Measurements from ENCODE around the gene MMRN1. TPM values are rescaled to one million over a fixed set of nuclear protein-coding genes. Genes with fewer than 3 reads are reported as not detected.

The MMRN1 gene
- total and polyA plus RNA-seq, 2 experiments from 2014 or later = not detected

- TF ChIP-seq NANOG (IDR thresholded peaks at IDR 0.05; ENCODE audit: borderline replicate concordance) (no peak), CTCF (conservative IDR thresholded peaks at IDR 0.05; ENCODE audit: low read depth in 2 of 2) (no peak), STAT1 (IDR thresholded peaks at IDR 0.05; ENCODE audit: unreplicated experiment) (no peak), CREB1 (CRISPR knock-in tag; IDR thresholded peaks at IDR 0.05; ENCODE audit: low read depth) (no peak)
- TF ChIP-seq, protein P1, sequence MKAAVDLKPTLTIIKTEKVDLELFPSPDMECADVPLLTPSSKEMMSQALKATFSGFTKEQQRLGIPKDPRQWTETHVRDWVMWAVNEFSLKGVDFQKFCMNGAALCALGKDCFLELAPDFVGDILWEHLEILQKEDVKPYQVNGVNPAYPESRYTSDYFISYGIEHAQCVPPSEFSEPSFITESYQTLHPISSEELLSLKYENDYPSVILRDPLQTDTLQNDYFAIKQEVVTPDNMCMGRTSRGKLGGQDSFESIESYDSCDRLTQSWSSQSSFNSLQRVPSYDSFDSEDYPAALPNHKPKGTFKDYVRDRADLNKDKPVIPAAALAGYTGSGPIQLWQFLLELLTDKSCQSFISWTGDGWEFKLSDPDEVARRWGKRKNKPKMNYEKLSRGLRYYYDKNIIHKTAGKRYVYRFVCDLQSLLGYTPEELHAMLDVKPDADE (IDR thresholded peaks at IDR 0.05) = no peak
These were observed 44.9 kb downstream of the MMRN1 start (continued) for GRCh38 chr4:89939546-89939945.

- no peaks in the 10 kb centered on the region for H3K36me3 Mint-ChIP-seq (ENCODE audit: low read depth)
- Histone ChIP-seq H3K4me3 (no peak overlapping the region), H3K9me2 (ENCODE audit: insufficient read depth) (no peaks in the 10 kb centered on the region), H4K20me1 (replicated peaks; ENCODE audit: insufficient read depth) (no peaks in the 10 kb centered on the region), H3K4me1 (ENCODE audit: insufficient read depth) (no peaks in the 10 kb centered on the region), H3F3A (replicated peaks; ENCODE audit: low read depth) (no peaks in the 10 kb centered on the region), H3K27ac (ENCODE audit: low read depth) (no peak overlapping the region), H3K79me2 (replicated peaks; ENCODE audit: insufficient read depth) (no peaks in the 10 kb centered on the region), H3K27me3 (ENCODE audit: insufficient read depth) (no peaks in the 10 kb centered on the region), H3K36me3 (ENCODE audit: insufficient read depth) (no peaks in the 10 kb centered on the region), H3K4me2 (no peak overlapping the region), H2AFZ (no peak overlapping the region)
- no peak for TF ChIP-seq POLR2AphosphoS5 (IDR thresholded peaks at IDR 0.05; ENCODE audit: low read depth)
- no peak for TF ChIP-seq ZNF331 (CRISPR knock-in tag; IDR thresholded peaks at IDR 0.05; ENCODE audit: low read depth)
- no peak for TF ChIP-seq CTCF (conservative IDR thresholded peaks at IDR 0.05; ENCODE audit: low read depth in 2 of 2)
- TF ChIP-seq, protein P1 (IDR thresholded peaks at IDR 0.05) = no peak
- TF ChIP-seq, protein P2, sequence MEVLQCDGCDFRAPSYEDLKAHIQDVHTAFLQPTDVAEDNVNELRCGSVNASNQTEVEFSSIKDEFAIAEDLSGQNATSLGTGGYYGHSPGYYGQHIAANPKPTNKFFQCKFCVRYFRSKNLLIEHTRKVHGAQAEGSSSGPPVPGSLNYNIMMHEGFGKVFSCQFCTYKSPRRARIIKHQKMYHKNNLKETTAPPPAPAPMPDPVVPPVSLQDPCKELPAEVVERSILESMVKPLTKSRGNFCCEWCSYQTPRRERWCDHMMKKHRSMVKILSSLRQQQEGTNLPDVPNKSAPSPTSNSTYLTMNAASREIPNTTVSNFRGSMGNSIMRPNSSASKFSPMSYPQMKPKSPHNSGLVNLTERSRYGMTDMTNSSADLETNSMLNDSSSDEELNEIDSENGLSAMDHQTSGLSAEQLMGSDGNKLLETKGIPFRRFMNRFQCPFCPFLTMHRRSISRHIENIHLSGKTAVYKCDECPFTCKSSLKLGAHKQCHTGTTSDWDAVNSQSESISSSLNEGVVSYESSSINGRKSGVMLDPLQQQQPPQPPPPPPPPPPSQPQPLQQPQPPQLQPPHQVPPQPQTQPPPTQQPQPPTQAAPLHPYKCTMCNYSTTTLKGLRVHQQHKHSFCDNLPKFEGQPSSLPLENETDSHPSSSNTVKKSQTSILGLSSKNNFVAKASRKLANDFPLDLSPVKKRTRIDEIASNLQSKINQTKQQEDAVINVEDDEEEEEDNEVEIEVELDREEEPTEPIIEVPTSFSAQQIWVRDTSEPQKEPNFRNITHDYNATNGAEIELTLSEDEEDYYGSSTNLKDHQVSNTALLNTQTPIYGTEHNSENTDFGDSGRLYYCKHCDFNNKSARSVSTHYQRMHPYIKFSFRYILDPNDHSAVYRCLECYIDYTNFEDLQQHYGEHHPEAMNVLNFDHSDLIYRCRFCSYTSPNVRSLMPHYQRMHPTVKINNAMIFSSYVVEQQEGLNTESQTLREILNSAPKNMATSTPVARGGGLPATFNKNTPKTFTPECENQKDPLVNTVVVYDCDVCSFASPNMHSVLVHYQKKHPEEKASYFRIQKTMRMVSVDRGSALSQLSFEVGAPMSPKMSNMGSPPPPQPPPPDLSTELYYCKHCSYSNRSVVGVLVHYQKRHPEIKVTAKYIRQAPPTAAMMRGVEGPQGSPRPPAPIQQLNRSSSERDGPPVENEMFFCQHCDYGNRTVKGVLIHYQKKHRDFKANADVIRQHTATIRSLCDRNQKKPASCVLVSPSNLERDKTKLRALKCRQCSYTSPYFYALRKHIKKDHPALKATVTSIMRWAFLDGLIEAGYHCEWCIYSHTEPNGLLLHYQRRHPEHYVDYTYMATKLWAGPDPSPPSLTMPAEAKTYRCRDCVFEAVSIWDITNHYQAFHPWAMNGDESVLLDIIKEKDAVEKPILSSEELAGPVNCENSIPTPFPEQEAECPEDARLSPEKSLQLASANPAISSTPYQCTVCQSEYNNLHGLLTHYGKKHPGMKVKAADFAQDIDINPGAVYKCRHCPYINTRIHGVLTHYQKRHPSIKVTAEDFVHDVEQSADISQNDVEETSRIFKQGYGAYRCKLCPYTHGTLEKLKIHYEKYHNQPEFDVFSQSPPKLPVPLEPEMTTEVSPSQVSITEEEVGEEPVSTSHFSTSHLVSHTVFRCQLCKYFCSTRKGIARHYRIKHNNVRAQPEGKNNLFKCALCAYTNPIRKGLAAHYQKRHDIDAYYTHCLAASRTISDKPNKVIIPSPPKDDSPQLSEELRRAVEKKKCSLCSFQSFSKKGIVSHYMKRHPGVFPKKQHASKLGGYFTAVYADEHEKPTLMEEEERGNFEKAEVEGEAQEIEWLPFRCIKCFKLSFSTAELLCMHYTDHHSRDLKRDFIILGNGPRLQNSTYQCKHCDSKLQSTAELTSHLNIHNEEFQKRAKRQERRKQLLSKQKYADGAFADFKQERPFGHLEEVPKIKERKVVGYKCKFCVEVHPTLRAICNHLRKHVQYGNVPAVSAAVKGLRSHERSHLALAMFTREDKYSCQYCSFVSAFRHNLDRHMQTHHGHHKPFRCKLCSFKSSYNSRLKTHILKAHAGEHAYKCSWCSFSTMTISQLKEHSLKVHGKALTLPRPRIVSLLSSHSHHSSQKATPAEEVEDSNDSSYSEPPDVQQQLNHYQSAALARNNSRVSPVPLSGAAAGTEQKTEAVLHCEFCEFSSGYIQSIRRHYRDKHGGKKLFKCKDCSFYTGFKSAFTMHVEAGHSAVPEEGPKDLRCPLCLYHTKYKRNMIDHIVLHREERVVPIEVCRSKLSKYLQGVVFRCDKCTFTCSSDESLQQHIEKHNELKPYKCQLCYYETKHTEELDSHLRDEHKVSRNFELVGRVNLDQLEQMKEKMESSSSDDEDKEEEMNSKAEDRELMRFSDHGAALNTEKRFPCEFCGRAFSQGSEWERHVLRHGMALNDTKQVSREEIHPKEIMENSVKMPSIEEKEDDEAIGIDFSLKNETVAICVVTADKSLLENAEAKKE (CRISPR knock-in tag; IDR thresholded peaks at IDR 0.05) = no peak
- no peaks in the 10 kb centered on the region for H3K4me1 Mint-ChIP-seq
- no peak for DNase-seq (ENCODE audit: low spot score)
- no peak for ATAC-seq
- no peak overlapping the region for H3K27ac Mint-ChIP-seq
- H3K27me3 Mint-ChIP-seq (ENCODE audit: insufficient read depth, low read depth, poor library complexity) = peaks cover 2% of the 10 kb centered on the region
- no peak overlapping the region for H3K4me3 Mint-ChIP-seq
- no peaks in the 10 kb centered on the region for H3K9me3 Mint-ChIP-seq
These were observed 45.3 kb downstream of the MMRN1 start for GRCh38 chr4:89939994-89940393.

Data from GM23338 (cell line).